D341Med (cell line): ENCODE results near the gene CDH4.

Experiments used
- DNase-seq: peaks from one replicate; pipeline ENCODE4 v3.0.0; 2012; ENCODE audit warnings: low spot score

The CDH4 gene

GRCh38 chr20:61537239-61538182 is 285.4 kb downstream of the CDH4 start:
- DNase-seq = no peak

- no peak for DNase-seq
Measured at GRCh38 chr20:61538183-61538942, 286.3 kb downstream of the CDH4 start.

GRCh38 chr20:61538943-61539265 is 286.8 kb downstream of the CDH4 start:
- DNase-seq = no peak

GRCh38 chr20:61539706-61540360 is 287.8 kb downstream of the CDH4 start:
- no peak for DNase-seq

- no peak for DNase-seq
Measured at GRCh38 chr20:61541537-61541936, 289.5 kb downstream of the CDH4 start.

- no peak for DNase-seq
Measured at GRCh38 chr20:61543086-61543485, 291.0 kb downstream of the CDH4 start.

- DNase-seq = no peak
Measured at GRCh38 chr20:61543931-61544745, 292.1 kb downstream of the CDH4 start.

- DNase-seq = no peak
Measured at GRCh38 chr20:61544910-61545889, 293.1 kb downstream of the CDH4 start.

GRCh38 chr20:61546641-61547040 is 294.6 kb downstream of the CDH4 start:
- no peak for DNase-seq

- DNase-seq = no peak
Measured at GRCh38 chr20:61548069-61548468, 296.0 kb downstream of the CDH4 start.

- no peak for DNase-seq
Measured at GRCh38 chr20:61549865-61550264, 297.8 kb downstream of the CDH4 start.

GRCh38 chr20:61551401-61551800 is 299.3 kb downstream of the CDH4 start:
- no peak for DNase-seq

GRCh38 chr20:61554617-61555016 is 302.6 kb downstream of the CDH4 start:
- no peak for DNase-seq

GRCh38 chr20:61555566-61555965 is 303.5 kb downstream of the CDH4 start:
- DNase-seq = no peak

- DNase-seq = no peak
Measured at GRCh38 chr20:61556111-61556510, 304.1 kb downstream of the CDH4 start.

- no peak for DNase-seq
Measured at GRCh38 chr20:61556673-61557072, 304.6 kb downstream of the CDH4 start.

- no peak for DNase-seq
Measured at GRCh38 chr20:61557621-61558020, 305.6 kb downstream of the CDH4 start.

GRCh38 chr20:61558726-61559125 is 306.7 kb downstream of the CDH4 start:
- no peak for DNase-seq

GRCh38 chr20:61559706-61560315 is 307.8 kb downstream of the CDH4 start:
- DNase-seq = no peak

- no peak for DNase-seq
Measured at GRCh38 chr20:61560361-61560853, 308.3 kb downstream of the CDH4 start.
